ENCODE data around the gene OLFM1.

Gene OLFM1

DNA sequence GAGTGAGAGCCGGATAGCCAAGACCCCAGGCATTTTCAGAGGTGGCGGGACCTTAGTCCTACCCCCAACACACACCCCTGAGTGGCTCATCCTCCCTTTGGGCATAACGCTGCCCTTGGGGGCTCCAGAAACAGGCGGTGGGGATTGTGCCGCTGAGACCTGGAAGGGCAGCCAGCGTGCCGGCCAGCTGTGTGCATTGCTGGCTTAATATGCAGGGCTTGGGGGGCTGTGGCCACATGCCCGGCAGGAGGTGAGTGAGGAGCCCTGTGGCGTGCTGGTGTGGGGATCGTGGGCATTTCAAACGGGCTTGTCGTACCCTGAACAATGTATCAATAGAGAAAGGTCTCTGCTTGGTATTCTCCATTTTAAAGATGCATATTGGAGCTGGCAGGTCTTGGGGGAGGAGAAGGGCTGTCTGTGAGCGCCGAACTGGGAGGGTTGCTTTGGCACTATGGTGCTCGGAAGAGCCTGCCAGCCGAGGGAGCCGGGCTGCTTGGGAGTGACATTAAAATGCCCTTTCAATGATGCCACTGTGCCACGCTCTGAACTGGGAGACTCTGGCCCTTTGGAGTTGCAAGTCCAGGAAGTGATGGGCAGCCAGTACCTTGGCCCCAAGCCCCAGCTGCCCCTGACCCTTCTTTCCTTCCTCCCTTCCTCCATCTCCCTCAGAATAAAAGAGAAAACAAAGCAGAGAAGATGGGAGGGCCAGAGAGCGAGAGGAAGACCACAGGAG is 11.2 kb upstream of the OLFM1 start:
- no peak for DNase-seq (ENCODE audit: low read depth in 4 of 4, low spot score in 1 of 4)

DNA sequence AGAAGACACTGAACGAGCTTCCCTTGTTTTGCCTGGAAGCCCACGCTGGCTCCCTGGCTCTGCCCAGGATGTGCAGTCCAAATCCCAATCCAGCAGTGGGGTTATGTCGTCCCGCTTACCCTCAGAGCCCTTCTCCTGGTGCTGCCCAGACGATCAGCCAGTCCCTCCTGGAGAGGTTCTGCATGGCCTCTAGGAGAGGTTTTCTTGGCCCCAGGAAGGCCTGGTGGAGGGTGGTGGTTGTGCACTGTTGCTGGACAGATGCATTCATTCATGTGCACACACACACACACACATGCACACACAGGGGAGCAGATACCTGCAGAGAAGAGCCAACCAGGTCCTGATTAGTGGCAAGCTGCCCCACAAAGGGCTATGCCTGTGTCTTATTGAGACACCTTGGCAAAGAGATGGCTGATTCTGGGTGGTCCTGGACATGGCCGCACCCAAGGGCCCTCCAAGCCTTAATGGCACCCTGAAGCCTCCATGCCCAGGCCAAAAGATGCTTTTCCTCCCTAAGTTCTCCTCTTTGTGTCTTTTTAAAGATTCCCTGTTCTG is 10.5 kb upstream of the OLFM1 start:
- no peak for DNase-seq (ENCODE audit: low read depth in 4 of 4, low spot score in 1 of 4)

DNA sequence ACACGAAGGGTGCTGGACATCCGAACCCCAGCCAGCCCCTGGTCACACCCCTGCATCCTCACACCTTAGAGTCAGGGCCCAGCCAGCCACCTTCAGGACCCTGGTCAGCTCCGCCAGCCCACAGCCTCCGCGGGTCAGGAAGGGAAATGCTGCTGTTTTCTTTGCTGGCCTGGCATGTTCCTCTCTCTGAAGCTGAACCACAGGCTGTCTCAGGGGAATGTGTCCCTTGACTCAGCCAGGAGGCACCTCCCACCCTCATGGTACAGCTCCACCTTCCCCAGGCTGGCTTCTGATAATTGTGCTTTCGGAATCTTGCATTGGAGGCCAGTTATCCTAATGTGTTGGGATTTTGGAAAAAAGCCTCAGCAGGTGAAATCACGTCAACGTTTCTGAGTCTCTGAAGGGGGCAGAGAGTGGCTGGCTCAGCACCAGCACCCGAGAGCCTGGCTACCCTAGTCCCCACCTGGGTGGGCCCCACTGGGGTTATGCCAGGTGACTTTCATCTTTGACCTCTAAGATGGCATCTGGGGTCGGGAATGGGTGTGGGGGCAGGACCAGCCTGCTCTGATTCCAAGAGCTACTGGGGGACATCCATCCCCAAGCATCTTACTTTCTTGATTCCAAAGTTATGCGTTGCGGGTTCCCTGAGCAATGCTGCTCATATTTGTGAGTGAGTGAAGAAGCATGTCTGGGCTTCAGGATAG is 9.8 kb upstream of the OLFM1 start:
- no peak for DNase-seq (ENCODE audit: low read depth in 4 of 4, low spot score in 1 of 4)

DNA sequence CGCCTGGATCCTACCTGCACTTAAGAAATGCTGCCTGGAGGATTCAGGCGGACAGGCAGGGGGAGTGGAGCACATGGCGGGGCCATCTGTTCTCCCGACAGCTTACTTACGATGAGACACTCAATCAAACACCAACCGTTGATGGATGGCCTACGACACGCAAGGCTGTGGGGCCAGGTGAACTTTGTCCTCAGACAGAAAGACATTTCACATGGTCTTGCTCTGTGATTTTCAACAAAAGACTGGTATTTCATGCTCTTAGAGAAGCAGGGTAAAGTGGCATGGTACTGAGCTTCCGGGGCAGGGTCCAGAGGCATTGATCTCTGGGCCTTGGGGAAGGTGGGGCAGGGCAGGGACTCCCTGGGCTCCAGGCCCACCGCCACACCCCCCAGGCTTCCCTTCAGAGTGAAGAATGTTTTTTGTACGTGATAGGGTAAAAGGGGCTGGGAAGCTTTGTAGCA is 9.1 kb upstream of the OLFM1 start:
- DNase-seq (ENCODE audit: low read depth in 4 of 4, low spot score in 1 of 4), result no peak

DNA sequence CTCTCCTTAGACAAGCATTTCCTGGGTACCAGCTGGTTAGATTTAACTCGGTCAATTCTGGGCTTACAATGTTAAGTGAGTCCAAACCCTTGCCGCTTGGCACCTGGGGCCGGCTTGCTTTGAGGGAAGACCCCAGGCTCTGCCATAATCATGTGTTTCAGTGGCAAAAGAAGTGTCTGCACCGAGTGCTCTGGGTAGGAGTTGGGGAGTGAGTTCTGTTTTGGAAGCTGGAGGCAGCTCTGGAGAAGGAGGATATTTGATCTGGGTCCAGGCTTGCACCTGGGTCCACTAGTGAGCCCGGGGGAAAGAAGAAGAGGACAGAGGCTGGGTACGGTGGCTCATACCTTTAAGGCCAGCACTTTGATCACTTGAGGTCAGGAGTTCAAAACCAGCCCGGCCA is 8.4 kb upstream of the OLFM1 start:
- DNase-seq (ENCODE audit: low read depth in 4 of 4, low spot score in 1 of 4), result no peak

DNA sequence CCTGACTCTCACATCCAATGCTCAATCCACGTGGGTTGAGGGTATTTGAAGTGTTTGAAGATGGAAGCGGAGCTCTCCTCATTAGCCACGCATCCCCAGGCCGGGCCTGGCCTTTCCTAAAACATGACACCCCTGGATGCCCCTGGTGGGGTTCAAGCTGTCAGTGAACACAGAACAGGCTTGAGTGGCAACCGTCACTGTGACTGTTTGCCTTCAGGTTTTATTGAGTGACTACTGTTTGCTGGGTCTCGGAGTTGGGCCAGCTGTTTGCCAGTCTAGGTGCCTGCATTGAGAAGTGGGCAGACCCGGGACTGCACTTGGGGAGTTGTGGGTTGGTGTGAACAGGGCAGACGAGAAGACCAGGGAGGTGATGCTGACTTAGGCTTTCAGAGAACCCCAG is 7.8 kb upstream of the OLFM1 start:
- no peak for DNase-seq (ENCODE audit: low read depth in 4 of 4, low spot score in 1 of 4)

DNA sequence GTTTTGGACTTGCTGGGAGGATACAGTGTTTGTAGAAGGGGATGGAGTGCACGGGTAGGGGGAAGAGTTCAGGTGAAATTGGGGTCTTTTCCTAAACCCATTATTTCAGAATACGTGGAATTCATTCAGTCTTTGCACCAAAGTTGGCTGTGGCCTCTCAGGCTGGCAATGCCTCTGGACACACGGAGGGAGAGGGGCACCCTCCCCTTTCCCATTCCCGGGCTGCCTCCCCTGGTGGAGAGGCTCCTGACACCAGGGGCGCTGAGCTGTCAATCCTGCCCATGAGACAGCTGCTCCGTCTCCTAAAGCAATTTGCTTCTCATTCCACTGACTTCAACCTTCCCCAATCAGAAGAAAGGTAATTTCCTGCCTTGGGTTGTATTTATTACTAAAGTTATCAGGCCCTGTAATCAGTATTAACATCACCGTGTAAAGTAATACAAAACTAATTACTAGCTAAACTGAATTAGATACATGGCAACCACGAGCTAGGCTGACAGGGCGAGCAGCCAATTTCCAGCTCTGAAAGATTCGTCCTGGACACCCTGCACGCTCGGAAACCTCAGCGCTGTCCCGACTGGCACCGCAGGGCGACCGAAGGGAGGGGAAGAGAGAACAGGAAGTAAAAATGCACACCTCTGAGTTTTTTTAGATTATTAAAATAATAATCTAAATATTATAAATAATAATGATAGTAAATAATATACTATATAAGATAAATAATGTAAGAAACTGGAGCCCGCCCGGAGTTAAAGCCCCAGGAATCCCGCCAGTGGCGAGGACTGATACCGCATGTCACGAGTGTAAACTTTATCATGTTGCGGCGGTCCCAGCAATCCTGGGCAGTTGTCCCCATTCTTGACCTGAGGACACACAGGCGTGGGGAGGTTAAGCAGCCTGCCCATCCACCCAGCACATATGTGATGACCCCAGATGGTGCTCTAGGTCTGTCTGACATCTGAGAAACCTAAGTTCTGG is 6.9 kb upstream of the OLFM1 start:
- no peak for DNase-seq (ENCODE audit: low read depth in 4 of 4, low spot score in 1 of 4)

DNA sequence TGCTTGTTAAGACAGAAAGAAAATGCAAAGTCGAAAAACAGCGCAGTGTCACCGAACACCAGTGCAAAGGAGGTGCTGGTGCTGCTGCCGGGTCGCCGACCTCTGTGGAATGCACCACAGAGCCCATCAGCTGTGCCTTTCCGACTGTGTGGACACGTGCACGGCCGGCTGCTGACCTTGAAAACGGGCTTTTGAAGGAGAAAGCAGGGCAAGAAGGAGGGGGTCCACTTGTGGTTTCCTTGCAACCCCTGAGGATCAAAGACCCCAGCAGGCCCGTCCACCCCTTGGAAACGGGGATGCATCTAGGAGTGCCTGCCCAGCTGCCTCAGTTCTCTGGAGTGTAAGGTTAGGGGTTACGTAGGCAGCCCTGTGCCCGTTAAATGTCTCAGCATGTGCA is 6.2 kb upstream of the OLFM1 start:
- no peak for DNase-seq (ENCODE audit: low read depth in 4 of 4, low spot score in 1 of 4)

DNA sequence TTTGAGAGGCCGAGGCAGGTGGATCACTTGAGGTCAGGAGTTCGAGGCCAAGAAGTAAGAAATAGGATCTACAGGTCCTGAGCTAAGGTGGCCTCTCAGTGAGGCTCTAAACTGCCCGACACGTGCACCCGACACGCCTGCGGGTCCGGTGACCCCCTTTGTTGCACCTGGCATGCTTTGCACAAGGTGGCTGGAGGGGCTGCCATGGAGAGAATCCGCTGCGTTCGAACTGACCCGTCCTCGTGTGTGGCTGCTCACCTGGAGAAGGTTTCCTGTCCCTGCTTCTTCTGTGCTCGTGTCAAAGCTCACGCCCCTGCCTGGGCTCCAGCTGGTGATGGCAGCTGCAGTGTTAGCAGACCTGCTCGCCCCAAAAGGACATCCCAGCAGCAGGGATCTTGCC is 5.7 kb upstream of the OLFM1 start:
- DNase-seq (ENCODE audit: low read depth in 4 of 4, low spot score in 1 of 4), result no peak

DNA sequence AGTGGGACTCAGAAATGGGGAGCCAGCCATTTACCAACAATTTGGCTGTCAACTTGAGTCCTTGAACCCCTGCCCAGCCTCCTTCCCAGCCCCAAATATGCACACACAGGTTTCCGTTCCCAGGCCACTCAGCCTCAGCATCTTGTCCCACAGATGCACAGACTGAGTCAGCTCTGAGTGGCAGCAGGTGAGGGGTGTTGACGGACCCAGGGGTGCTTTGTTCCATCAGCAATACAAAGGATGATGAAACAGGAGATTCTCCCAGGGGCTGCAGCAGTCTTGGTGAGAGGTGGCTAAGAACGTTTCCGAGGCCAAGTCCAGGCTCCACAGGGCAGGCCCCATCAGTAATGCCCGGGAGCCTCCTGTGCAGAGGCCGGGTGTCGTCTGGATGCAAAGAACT is 4.9 kb upstream of the OLFM1 start:
- DNase-seq (ENCODE audit: low read depth in 4 of 4, low spot score in 1 of 4), result no peak

DNA sequence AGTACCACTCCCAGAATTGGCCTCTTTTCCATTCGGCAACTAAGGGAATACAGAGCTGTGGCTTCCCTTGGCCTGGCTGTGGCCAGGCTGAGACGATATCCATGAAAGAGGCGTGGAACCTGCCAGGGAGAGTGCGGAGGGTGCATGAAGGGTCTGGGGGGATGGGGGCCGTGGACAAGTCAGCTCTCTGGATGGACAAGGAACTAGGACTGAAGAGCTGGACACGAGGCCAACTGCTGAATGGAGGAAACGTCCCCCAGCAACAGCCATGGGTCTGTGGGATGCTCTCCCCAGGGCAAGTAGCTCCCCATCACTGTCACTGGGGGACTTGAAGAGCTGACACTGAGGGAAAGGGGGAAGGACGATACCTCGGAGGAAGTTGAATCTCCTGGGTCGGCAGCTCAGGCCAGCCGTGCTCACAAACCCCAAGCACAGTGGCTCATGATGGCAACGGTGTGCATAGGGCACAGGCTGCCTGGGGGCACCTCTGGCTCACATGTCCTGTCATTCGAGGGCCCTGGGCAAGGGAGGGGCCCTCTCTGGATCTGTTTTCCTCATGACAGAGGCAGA is 4.1 kb upstream of the OLFM1 start:
- no peak for DNase-seq (ENCODE audit: low read depth in 4 of 4, low spot score in 1 of 4)

DNA sequence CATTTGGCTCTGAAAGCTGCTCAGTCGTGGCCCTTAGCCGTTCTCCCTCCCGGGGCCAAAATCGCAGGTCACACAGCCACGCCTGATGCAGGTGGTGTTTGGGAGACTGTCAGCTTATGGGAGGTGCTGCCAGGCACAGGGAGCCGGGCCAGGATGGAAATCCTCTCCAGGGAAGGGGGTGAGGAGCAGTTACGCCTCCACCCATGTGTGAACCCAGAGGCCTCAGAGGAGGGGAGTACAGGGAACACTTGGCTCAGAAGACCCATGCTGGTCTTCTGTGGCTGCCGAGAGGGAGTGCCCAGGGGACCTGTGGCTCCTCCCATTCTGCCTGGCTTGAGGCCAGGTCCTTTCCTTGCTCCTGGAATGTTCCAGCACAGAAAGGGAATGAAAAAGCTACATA is 3.6 kb upstream of the OLFM1 start:
- no peak for DNase-seq (ENCODE audit: low read depth in 4 of 4, low spot score in 1 of 4)

DNA sequence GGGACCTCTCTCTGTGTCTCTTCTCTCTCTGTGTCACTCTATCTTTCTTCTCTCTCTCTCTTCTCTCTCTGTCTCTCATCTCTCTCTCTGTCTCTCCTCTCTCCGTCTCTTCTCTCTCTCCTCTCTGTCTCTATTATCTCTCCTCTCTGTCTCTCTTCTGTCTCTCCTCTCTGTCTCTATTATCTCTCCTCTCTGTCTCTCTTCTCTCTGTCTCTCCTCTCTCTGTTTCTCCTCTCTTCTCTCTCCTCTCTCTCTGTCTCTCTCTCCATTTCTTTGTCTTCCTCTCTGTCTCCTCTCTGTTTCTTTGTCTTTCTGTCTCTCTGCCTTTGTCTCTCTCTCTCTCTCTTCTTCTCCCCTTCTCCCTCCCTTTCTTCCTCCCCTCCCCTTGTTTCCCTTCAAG is 3.2 kb upstream of the OLFM1 start:
- no peak for DNase-seq (ENCODE audit: low read depth in 4 of 4, low spot score in 1 of 4)

DNA sequence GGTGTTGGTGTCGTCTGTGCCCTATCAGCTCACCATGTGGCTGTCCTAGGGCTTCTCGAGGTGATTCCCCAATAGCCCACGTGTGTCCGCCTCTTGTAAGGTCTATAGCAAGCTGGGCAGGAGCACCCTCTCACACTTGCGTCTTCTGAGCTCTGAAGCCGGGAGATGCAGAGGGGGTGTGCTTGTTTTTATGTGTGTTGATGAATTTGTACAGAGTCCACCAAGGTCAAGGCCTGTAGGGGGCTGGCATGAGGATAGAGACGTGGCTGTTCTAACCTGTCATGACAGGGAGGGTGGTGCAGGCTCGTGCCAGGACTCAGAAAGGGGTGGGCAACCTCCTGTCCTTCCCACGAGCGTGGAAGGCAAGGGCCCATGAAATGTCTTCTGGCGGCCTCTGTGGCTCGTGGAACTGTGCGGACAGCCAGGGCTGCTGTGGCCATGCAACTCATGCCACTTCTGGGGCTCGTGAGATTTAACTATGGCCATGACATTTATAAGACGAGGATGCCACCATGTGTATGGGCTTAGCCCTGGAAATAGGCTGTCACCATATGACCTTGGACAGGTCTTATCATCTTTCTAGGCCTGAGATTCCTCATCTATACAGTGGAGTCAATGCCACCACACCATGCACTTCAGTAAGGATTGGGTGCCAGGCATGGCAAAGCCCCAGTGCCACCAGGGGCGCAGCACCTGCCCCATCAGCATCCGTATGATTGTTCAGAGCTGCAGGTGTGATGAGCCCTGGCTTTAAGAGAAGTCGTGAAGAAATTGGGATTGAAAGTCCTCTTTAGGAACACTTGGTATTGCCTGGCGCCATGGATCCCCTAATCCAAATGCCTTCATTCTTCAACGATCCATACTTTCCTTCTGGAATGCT is 2.3 kb upstream of the OLFM1 start:
- no peak for DNase-seq (ENCODE audit: low read depth in 4 of 4, low spot score in 1 of 4)

DNA sequence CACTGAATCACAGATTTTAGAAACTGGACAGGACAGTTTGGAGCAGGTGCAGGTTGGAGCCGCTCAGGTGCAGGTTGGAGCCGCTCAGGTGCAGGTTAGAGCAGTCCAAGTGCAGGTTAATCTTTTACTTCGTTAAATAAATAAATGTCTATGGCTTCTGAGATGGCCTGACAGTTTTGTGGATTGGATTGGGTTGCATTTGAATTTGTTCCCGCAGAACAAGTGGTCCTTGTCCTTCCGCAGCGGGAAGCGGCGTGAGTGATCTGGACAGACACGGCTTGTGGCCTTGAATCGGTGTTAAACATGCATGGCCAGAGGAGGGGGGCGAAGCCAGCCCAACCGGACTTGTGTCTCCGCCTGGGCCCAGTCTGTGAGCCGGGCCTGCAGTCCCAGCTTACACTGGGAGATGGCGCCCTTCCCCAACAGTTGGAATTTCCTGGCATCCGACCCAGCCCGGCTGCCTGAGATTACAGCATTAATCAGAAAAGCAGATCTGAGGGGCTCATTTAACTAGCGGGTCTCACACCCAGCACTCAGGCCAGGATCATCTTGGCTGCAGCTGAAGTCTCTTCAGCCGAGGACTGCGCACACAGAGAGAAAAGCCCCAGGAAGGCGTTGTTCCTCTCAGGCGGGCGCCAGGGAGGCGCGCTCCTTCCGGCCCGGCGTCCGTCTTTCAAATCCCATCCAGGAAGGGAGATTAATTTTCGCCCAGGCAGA is 1.5 kb upstream of the OLFM1 start:
- DNase-seq (ENCODE audit: low read depth in 4 of 4, low spot score in 1 of 4), result peak in 2 of 4 experiments; percentile 21 to 24

DNA sequence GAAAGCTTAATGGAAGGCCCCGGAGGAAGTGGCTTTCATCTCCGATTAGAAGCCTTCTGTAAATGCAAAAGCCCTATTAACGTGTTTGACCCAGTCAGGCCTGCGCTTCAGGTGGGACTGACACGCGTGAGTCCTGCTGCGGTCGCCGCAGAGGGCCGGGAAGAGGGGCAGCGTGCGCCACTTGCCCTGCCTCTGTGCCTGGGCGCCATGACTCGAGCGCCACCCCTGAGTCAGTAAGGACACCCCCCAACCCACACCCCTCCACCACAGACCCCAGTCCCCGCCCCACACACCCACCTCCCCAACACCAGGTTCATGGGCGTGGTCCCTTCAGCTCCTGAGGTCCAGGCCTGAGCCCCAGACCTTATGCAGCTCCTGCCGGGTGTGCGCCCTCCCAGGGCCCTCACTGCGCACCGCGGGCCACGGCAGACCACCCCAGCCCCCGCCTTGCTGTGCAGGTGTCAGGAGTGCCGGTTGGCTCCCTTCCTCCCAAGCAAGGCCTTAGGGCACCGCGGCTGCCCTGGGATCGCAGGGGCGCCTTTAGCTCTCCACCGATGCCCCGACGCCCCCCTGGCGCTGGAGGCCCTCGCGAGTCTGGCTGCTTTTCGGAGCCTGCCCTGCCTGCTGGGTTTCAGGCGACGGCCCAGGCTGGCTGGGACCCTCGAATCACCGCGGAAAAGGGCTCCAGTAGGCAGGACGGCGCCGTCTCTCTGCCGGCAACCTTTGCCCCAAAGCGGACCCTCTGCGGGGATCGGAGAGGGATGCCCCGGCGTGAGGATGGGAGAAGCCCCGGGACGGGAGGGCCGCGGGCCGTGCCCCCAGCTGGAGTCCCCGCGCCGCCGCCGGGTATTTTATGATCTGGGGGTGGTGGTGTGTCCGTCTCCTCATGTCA is 625 bp upstream of the OLFM1 start:
- DNase-seq (ENCODE audit: low read depth in 4 of 4, low spot score in 1 of 4), result no peak

DNA sequence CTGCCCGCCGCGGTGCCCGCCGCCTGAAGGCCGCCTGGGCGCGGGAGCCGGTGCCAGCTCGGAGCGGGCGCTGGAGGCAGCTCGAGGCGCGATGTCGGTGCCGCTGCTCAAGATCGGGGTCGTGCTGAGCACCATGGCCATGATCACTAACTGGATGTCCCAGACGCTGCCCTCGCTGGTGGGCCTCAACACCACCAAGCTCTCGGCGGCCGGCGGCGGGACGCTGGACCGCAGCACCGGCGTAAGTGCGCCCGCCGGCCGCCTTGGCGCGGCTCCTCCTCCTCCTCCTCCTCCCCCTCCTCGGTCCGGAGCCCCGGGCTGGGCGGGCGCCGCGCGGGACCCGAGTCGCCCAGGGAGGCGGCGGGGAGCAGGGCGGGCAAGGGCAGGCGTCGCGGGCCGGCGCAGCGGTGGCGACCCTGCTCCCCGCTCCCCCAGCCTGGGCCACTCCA is 455 bp downstream of the OLFM1 start:
- DNase-seq (ENCODE audit: low read depth in 4 of 4, low spot score in 1 of 4), result no peak

DNA sequence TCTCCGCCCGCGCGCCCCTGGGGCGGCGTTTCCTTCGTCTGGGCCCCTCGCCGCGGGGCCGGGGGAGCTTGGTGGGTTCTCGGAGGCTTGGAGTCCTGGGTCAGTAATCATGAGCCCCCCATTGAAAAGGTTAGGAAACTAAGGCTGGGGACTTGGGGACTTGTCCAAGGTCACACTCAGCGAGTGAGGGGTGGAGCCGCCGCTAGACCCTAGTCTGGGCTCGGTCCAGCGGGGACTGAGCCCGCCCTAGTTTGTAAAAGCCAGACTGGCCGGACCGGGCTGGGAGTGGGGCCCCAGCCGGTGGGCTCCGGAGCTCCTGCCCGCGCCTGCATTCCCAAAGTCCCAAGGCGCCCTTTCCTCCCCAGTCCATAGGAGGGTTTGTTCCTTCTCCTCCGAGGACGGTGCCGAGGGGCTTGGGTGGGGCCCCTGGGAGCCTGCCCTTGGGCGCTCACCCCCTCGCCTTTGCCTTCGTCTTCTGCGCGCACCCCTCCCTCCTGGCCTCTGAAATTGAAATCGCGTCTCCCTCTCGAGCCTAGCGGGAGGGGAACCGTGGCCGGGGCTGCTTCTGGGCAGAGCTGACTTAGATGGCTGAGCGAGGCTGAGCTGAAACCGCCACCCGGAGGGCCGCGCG is 995 bp downstream of the OLFM1 start:
- DNase-seq (ENCODE audit: low read depth in 4 of 4, low spot score in 1 of 4), result no peak
